GM23338 (cell line): ENCODE measurements around the gene AP2A2.

Experiments
- ETS1 ChIP-seq: IDR thresholded peaks from 2 replicates; pipeline ENCODE4 v1.6.1; 2016; ENCODE audit warnings: antibody characterized with exemption
- EZH2 ChIP-seq: fragments of 200-600 bp; sonication (generic); IDR thresholded peaks from one replicate; pipeline ENCODE4 v1.8.0; 2017; ENCODE audit warnings: antibody characterized with exemption, mild to moderate bottlenecking, low read depth; ENCODE audit not compliant: unreplicated experiment
- EZH2phosphoT487 ChIP-seq: fragments of 200-600 bp; sonication (generic); IDR thresholded peaks from one replicate; pipeline ENCODE4 v1.8.1; 2018; ENCODE audit warnings: antibody characterized with exemption; ENCODE audit not compliant: unreplicated experiment
- JUNB ChIP-seq: IDR thresholded peaks from one replicate; pipeline ENCODE4 v1.6.1; 2016; ENCODE audit warnings: antibody characterized with exemption; ENCODE audit not compliant: unreplicated experiment
- NANOG ChIP-seq: IDR thresholded peaks from 2 replicates; pipeline ENCODE4 v1.6.1; 2016; ENCODE audit warnings: antibody characterized with exemption, borderline replicate concordance
- POLR2AphosphoS5 ChIP-seq: IDR thresholded peaks from 2 replicates; pipeline ENCODE4 v1.6.1; 2016; ENCODE audit warnings: antibody characterized with exemption, low read depth
- REST ChIP-seq: IDR thresholded peaks from one replicate; pipeline ENCODE4 v1.6.1; 2018; ENCODE audit warnings: antibody characterized with exemption; ENCODE audit not compliant: unreplicated experiment
- STAT1 ChIP-seq: IDR thresholded peaks from one replicate; pipeline ENCODE4 v1.6.1; 2016; ENCODE audit warnings: antibody characterized with exemption; ENCODE audit not compliant: unreplicated experiment
- ZNF331 ChIP-seq: fragments of 250-450 bp; sonication (Bioruptor Pico); IDR thresholded peaks from 2 replicates; pipeline ENCODE4 v1.5.0; 2020; ENCODE audit warnings: low read depth, mild to moderate bottlenecking, moderate library complexity
- TF ChIP-seq, protein P1 (sequence below), 2 experiments: fragments of 200-600 bp in 1 of 2; sonication (generic) in 1 of 2; conservative IDR thresholded peaks; 2 replicates each; pipeline versions ENCODE4 v1.5.1 to v1.6.1; 2016 to 2017; ENCODE audit warnings: antibody characterized with exemption in 2 of 2, low read depth in 2 of 2, mild to moderate bottlenecking in 2 of 2, moderate library complexity in 1 of 2

- TF ChIP-seq, protein P1, sequence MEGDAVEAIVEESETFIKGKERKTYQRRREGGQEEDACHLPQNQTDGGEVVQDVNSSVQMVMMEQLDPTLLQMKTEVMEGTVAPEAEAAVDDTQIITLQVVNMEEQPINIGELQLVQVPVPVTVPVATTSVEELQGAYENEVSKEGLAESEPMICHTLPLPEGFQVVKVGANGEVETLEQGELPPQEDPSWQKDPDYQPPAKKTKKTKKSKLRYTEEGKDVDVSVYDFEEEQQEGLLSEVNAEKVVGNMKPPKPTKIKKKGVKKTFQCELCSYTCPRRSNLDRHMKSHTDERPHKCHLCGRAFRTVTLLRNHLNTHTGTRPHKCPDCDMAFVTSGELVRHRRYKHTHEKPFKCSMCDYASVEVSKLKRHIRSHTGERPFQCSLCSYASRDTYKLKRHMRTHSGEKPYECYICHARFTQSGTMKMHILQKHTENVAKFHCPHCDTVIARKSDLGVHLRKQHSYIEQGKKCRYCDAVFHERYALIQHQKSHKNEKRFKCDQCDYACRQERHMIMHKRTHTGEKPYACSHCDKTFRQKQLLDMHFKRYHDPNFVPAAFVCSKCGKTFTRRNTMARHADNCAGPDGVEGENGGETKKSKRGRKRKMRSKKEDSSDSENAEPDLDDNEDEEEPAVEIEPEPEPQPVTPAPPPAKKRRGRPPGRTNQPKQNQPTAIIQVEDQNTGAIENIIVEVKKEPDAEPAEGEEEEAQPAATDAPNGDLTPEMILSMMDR (conservative IDR thresholded peaks at IDR 0.05; ENCODE audit: low read depth in 2 of 2), result no peak
- TF ChIP-seq ZNF331 (CRISPR knock-in tag) (no peak), REST (no peak), EZH2phosphoT487 (no peak), JUNB (no peak), POLR2AphosphoS5 (no peak), EZH2 (no peak), STAT1 (no peak), ETS1 (no peak), NANOG (no peak)
These were observed 24.1 kb upstream of the AP2A2 start for GRCh38 chr11:901452-902061.
